ENCODE data around the gene LMBR1L.
A peak's percentile ranks its signal among the peaks of the same experiment; 100 is the strongest.

Gene LMBR1L

DNA sequence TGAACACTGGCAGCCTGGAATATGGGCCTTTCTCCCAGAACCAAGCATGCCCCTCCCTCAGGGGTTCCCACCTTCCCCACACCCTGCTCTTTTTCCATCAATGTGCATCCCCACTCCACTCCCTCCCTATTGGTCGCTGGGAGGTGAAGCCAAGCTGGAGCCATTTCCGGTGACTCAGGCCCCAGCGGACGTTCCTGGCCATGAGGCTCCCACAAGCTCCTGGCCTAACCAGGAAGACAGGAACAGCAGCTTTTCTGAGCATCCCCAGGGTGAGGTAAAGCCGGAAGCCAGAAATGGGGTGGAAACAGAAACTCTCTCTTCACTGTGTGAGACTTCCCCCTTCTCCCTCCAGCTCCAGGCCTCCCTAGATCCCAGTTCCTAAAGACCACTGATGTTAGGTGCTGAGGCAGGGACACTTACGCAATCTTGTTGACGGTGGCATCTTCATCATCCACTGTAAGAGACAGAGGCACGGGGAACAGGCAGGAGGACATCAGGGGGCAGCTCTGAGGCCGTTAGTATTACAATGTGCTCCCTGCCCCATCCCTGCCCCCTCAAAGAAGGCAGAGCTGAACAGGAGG lies 5.1 kb downstream of the LMBR1L start:
- H3K27me3 ChIP-seq (ENCODE audit: insufficient read depth, low read depth, severe bottlenecking), result no peaks in the 10 kb centered on the region
- H3K27ac ChIP-seq, result no peak overlapping the region
- H3K9me3 ChIP-seq (ENCODE audit: severe bottlenecking), result no peaks in the 10 kb centered on the region
- no peak overlapping the region for H3K4me3 ChIP-seq (ENCODE audit: low read depth, low read length)
- TF ChIP-seq, protein P1, sequence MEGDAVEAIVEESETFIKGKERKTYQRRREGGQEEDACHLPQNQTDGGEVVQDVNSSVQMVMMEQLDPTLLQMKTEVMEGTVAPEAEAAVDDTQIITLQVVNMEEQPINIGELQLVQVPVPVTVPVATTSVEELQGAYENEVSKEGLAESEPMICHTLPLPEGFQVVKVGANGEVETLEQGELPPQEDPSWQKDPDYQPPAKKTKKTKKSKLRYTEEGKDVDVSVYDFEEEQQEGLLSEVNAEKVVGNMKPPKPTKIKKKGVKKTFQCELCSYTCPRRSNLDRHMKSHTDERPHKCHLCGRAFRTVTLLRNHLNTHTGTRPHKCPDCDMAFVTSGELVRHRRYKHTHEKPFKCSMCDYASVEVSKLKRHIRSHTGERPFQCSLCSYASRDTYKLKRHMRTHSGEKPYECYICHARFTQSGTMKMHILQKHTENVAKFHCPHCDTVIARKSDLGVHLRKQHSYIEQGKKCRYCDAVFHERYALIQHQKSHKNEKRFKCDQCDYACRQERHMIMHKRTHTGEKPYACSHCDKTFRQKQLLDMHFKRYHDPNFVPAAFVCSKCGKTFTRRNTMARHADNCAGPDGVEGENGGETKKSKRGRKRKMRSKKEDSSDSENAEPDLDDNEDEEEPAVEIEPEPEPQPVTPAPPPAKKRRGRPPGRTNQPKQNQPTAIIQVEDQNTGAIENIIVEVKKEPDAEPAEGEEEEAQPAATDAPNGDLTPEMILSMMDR (IDR thresholded peaks at IDR 0.05; ENCODE audit: low read depth, low read length), result no peak
- H3K36me3 ChIP-seq, result peaks cover 56% of the 10 kb centered on the region
- DNase-seq, result no peak

DNA sequence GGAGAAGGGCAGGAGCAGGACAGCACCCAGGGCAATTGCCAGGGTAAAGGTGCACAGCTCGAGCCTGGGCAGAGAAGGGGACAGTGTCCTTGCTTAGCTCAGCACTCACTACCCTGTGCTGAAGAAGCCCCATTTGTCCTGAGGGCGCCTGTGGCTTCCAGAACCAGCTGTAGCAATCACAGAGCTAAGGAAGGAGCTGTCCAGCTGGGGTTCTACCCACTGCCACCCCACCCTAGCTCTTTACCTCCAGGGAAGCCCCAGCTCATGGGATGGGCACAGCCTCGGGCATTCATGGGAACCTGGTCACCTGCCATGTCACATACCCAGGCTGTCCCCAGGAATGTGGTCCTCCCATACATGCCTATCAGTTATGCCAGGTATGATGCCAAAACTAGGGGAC lies 5.8 kb downstream of the LMBR1L start:
- no peak overlapping the region for H3K27ac ChIP-seq
- peaks cover 64% of the 10 kb centered on the region for H3K36me3 ChIP-seq
- no peaks in the 10 kb centered on the region for H3K27me3 ChIP-seq (ENCODE audit: insufficient read depth, low read depth, severe bottlenecking)
- no peaks in the 10 kb centered on the region for H3K9me3 ChIP-seq (ENCODE audit: severe bottlenecking)
- TF ChIP-seq, protein P1 (IDR thresholded peaks at IDR 0.05; ENCODE audit: low read depth, low read length), result no peak
- no peak overlapping the region for H3K4me3 ChIP-seq (ENCODE audit: low read depth, low read length)
- DNase-seq, result no peak

DNA sequence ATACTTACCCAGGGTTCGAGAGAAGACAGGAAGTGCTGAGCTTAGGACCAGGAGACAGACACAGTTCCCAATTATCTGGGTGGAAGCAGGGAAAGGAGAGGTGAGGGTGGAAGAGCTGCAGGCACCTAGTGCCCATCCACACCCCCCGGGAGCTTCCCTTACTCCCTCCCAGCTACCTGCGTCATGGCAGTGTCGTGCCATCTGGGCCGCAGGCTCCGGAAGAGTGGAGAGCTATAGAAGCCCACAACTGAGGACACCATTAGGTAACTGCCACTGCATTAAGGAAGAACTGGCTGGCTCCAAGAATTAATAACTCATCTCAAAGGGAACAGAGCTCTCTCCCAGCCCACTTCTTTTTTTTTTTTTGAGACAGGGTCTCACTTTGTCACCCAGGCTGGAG lies 10.3 kb downstream of the LMBR1L start:
- H3K27me3 ChIP-seq (ENCODE audit: insufficient read depth, low read depth, severe bottlenecking), result no peaks in the 10 kb centered on the region
- no peak for DNase-seq
- TF ChIP-seq, protein P1 (IDR thresholded peaks at IDR 0.05; ENCODE audit: low read depth, low read length), result no peak
- H3K9me3 ChIP-seq (ENCODE audit: severe bottlenecking), result no peaks in the 10 kb centered on the region
- peaks cover 66% of the 10 kb centered on the region for H3K36me3 ChIP-seq
- H3K4me3 ChIP-seq (ENCODE audit: low read depth, low read length), result no peak overlapping the region
- no peak overlapping the region for H3K27ac ChIP-seq

DNA sequence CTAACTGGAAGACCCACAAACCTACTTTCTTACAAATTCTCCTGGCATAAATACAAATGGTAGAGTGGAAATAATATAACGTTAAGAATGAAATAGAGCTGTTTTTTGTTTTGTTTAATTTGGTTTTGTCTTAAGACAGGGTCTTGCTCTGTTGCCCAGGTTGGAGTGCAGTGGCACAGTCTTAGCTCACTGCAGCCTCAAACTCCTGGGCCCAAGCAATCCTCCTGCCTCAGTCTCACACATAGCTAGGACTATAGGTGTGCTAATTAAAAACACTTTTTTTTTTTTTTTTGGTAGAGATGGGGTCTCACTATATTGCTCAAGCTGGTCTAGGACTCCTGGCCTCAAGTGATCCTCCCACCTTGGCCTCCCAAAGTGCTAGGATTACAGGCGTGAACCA lies 11.9 kb downstream of the LMBR1L start:
- peaks cover 9% of the 10 kb centered on the region for H3K27me3 ChIP-seq (ENCODE audit: insufficient read depth, low read depth, severe bottlenecking)
- H3K4me3 ChIP-seq (ENCODE audit: low read depth, low read length), result no peak overlapping the region
- no peak for DNase-seq
- H3K27ac ChIP-seq, result no peak overlapping the region
- H3K9me3 ChIP-seq (ENCODE audit: severe bottlenecking), result no peaks in the 10 kb centered on the region
- peaks cover 52% of the 10 kb centered on the region for H3K36me3 ChIP-seq
- TF ChIP-seq, protein P1 (IDR thresholded peaks at IDR 0.05; ENCODE audit: low read depth, low read length), result no peak

DNA sequence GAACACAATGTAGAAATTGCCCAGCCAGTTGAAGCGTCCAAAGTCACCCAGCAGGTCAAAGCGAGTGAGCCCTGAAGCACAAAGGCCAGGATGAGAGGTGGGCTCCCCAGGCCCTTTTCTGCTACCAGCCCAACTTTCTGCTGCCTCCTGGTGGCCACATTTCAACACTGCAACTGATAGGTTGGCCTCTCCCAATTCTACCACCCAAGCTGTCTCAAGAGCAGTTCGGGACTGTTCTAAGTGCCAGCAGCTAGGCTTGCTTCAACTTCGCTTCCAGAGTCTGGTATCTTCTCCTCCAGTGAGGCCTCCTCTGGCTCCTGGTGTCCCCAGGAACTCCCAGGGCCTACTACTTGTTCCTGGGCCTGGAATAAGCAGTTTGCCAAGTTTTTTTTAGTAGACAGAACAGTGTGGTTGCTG lies 12.6 kb downstream of the LMBR1L start:
- peaks cover 10% of the 10 kb centered on the region for H3K27me3 ChIP-seq (ENCODE audit: insufficient read depth, low read depth, severe bottlenecking)
- no peak overlapping the region for H3K4me3 ChIP-seq (ENCODE audit: low read depth, low read length)
- H3K9me3 ChIP-seq (ENCODE audit: severe bottlenecking), result no peaks in the 10 kb centered on the region
- H3K36me3 ChIP-seq, result peaks cover 47% of the 10 kb centered on the region
- peak; percentile 64 for DNase-seq
- TF ChIP-seq, protein P1 (IDR thresholded peaks at IDR 0.05; ENCODE audit: low read depth, low read length), result peak; percentile 93
- H3K27ac ChIP-seq, result no peak overlapping the region; the same call in 1 of the 2 replicates

DNA sequence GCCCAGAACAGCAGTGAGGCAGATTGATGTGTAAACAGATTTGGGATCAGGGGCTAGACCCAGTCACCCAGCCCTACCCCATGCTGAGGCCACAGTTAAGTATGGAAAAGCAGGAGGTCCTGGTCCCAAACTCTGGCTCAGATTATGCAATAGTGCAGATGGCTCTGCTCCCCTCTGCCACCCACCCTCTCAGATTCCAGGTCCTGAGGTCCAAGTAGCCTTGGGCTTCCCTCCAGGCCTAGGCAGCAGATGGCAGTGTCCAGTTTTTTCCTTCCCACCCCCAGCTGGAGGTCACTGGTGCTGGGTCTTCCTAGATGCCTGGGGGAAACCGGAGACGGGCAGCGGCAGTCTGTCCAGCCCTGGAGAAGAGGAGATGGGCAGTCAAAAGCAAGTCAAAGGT lies 13.3 kb downstream of the LMBR1L start:
- Histone ChIP-seq H3K9me3 (ENCODE audit: severe bottlenecking) (no peaks in the 10 kb centered on the region), H3K4me3 (ENCODE audit: low read depth, low read length) (no peak overlapping the region), H3K27me3 (ENCODE audit: insufficient read depth, low read depth, severe bottlenecking) (peaks cover 12% of the 10 kb centered on the region), H3K36me3 (peaks cover 41% of the 10 kb centered on the region), H3K27ac (peak overlapping the region; percentile 3; the same call in 1 of the 2 replicates)
- TF ChIP-seq, protein P1 (IDR thresholded peaks at IDR 0.05; ENCODE audit: low read depth, low read length), result no peak; the same call in 1 of the 2 replicates
- DNase-seq, result peak; percentile 35

Data from WERI-Rb-1 (cell line).